Inferior parietal cortex (tissue), 1 donor: ENCODE measurements around the gene ATP6V1B1.

Experiments
- DNase-seq: peaks from one replicate; pipeline ENCODE4 v3.0.0-alpha.2; 2016; ENCODE audit errors: extremely low spot score

The ATP6V1B1 gene

DNA sequence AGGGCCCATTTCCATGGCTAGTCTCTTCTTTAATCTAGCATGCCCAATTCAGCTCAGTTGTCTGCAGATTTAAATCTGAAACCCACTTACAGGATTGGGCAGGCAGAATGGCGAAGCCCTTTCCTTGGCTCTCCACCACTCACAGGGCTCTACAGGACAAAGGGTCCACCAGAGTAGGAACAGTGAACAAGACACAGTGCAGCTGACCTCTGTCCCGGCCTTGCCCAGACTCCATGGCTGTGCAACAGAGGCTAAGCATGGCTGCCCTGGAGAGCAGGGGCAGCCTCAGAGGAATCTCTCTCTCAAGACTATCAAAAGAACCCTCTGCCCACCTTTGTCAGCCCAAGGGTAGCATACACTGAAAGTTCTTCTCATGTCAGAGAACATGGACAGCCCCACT is 9.7 kb upstream of the ATP6V1B1 start:
- DNase-seq: no peak

DNA sequence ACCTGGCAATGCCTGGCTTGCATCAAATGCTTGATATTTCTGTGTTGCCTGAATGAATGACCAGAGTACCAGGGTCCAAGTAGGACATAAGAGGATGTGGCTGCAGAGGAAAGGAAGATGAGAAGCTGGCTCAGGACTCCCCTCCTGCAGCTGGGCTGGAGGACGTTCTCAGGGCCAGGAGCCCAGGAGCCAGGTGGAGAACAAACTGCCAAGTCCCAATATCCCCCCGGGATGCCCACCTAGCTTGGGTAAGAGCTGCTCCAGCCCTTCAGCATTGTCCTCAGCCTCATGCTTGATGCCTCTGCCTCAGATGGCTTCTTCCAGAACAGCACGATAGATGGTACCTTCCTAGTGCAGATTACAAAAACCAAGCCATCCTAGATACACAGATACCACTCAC is 8.6 kb upstream of the ATP6V1B1 start:
- no peak for DNase-seq

DNA sequence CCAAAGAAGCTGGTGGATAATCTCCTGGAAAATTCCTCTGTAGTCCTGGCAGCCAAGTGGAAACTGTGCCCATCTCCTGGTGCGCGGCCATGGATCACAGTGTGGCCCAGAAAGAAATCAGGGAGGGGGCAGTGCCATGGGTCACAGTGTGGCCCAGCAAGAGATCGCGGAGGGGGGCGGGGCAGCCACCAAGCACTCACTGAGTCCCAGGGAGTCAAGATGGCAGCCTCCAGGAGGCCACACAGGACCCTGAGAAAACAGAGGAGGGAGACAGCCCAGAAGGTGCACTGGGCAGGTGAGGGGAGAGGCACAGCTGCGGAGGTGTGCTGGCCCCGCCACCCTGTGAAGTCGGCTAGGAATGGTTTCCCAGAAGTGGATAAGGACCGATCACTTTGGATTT is 8.1 kb upstream of the ATP6V1B1 start:
- no peak for DNase-seq

DNA sequence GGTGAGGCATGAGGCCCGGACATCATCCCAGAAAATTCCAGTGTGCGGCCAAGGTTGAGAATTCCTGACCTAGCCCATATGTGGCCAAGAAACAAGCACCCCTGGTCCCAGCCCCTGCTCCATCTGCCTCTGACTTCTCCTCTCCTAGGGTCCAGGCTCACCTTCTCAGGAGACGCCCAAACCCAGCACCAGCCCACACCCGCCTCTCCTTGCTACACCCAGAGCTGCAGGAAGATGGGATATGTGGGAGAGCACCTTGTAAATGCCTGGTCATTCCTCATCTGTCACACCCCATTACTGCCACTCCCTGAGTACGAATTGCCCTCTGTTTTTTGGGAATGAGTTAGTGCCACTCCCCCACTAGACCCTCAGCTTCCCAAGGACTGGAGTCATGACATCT is 7.3 kb upstream of the ATP6V1B1 start:
- no peak for DNase-seq

DNA sequence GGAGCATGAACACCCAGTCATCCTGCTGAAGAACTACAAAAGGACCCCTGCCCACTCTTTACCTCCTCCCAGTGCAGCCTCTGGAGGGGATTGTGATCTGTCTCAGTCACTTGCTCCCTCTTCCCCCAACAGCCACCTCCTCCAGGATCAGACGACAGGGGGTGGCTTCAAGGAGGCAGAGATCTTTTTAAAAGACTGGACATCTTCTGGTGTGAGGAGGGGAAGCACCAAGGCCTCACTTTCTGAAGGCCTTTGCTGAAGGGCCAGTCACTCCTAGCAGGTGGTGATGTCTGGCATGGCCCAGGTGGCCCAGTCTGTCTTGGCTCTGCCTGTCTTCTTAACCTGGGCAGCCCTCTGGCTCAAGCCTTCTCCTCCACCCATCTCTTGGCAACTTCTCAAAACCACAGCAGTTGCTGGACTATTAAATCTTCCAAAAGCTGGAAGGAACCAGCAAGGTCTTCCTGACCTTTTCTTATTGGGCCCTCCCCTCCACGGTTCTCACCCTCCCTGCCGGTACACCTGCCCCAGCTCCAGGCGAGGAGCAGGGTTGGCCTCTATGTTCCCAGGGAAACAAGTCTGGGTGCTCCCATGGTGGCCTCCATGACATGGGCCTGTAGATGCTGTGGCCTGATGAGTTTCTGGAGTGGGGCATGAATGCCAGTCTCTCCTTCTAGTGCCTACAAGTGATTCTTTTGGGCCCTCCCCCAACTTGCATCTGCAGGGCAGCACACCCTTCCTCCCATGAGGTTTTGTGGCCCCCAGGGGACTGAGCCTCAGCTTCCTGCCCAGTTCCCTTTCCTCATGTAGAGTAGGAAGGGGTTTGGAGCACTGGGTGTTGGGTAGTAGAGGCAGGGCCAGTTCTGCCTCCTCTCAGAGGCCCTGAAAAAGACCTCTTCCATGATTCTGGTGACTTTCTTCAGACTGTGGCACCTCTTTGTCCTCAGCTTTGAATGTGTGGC is 5.0 kb upstream of the ATP6V1B1 start:
- no peak for DNase-seq

DNA sequence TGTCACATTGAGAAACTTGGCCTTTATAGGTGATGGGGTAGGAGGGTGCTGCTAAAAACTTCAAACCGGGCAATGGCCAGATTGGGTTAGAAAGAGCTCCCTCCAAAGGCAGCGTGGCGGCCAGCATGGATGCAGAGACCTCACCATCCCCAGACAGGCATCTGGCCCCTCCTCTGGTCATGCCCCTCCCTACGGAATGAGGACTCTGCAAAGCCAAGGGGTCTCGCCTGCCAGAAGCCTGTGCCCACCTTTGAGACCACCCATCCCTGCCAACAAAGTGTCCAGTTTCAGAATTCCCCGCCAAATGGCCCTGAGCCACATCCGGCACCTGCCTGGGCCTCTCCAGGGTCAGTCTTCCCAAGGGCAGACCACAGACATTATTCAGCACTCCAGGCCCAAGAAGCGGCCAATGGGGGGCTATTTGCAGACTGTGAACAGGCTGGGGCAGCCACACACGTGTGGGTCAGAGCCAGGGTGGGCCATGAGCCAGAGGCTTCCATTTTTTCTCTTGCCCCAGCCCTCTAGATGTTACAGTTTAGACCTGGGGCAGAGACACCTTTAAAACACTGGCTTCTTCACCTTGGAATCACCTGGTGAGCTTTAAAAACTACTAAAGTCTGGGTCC is 4.2 kb upstream of the ATP6V1B1 start:
- no peak for DNase-seq

DNA sequence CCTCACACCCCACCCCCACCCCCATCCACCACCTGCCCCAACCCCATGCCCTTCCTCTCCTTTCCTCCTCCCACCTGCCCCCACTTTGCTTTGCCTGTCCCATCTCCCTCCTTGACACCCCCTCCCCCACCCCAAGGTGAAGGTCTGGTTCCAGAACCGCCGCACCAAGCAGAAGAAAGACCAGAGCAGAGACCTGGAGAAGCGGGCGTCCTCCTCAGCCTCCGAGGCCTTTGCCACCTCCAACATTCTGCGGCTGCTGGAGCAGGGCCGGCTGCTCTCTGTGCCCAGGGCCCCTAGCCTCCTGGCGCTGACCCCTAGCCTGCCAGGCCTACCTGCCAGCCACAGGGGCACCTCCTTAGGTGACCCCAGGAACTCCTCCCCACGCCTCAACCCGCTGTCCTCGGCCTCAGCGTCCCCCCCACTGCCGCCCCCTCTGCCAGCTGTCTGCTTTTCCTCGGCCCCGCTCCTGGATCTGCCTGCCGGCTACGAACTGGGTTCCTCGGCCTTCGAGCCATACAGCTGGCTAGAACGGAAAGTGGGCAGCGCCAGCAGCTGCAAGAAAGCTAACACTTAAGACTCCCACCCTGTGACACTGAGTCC is 3.0 kb upstream of the ATP6V1B1 start:
- no peak for DNase-seq

DNA sequence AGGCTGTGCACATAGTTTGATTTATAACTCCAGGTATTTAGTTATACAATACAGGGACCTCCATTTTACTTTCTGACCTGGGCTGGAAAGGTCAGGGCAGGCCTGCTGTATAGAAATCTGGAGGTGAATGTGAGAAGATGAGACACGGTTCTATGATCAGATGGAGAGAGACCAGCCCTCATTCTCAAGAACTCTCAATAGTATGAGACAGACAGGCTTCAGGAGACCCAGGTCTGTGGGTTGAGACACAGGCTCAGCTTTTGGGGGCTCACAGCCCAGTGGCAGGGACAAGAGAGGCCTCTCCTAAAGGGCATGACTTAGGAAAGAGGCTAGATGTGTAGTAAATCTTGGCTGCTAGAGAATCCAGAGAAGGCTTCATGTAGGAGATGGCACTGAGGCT is 719 bp upstream of the ATP6V1B1 start:
- DNase-seq: no peak

DNA sequence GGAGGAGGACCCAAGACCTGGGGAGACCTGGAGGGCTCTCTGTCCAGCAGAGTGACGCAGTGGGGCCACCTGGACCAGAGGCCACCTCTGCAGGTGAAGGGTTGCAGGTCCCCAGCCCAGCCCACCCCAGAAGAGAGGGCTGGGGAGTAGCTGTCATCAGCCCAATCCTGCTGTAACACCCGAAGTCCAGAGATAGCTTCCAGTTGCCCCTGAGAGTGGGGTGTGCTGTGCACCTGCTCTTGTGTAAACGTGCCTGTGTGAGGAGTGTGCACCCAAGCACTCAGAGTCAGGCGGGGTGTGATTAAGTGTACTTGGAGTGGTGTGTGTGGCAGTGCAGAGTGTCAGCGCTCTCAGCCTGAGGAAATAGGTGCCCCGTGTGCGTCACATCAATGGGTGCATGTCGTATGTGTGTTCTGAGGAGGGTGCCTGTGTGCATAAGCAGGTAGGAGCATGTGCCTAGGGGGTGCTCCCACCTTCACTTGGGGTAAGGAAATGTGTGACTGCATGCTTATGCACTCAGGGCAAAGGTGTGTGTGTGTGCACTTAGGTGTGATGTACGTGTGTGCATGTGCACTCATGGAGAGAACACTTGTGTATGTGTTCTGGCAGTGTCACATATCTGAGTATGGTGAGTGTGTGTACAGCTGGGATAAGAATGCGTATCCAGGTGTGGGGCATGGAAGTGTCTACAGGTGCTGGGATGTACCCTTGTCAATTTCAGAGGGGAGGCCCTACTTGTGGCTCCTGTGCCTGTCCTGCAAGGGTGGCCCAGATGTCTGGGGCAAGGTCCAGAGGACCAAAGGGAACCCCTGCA is 672 bp downstream of the ATP6V1B1 start:
- no peak for DNase-seq

DNA sequence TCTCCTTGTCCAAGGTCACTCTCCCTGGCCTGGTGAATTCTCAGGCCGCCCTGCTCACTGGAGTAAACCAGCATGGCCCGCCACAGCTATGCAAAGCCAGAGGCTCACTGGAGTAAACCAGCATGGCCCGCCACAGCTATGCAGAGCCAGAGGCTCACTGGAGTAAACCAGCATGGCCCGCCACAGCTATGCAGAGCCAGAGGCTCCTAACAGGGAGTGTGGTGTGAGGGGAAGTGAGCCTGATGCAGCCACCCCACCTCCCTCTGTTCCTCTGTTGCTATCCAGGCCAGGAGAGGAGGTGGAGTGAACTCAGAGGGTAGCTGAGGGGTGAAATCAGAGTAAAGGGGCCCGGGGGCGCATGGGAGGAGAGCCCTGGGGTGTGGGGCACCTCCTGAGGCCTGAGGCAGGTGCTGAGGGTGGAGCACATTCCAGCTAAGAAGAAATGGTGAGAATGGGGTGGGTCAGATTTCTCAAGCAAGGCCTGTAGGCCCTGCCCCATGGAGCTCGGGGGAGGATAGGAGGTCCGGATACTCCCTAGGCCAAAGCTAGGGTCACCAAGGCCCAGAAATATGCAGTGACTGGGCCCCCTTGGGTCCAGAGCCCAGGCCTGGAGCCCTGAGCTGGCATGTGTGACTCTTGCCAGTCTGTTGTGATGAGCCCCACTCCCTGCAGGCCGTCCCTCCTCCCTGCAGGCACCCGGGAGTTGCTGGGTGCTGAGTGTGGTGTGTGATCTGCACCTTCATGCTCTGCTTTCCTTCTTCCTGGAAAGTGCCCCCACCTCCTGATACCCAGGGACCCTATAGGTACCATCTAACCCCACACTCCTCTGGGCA is 1.5 kb downstream of the ATP6V1B1 start:
- no peak for DNase-seq

DNA sequence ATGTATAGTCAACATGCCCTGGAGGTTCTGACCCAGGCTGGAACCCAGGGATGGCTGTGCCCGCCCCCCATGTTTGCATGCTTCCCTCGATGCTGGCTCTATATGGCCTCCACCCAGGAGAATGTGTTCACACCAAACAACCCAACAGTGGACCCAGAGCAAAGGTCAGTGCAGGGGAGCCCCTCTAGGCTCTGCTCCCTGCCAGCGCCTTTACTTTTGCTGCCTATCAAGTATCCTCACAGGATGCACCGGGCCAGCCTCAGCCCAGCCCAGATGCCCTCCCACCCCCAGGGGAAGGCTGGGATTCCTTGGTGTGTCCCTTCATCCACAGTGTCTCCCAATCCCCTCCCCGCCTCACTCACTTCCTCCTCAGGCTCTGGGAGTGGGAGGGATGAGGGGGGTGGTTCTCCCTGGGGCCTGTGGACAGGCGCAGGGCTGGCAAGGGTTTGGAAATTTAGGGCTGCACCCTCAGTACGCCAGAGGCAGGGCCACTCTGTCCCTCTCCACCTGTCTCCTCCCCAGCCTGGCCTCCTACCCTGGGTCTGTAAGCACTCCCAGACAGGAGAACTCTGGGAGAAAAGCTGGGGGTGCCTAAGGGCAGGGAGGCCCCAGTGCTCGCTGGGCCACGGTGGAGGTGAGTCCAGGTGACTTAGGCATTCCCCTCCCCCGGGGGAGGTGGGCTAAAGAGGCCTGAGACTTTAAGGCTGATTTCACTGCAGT is 2.3 kb downstream of the ATP6V1B1 start:
- DNase-seq: no peak

DNA sequence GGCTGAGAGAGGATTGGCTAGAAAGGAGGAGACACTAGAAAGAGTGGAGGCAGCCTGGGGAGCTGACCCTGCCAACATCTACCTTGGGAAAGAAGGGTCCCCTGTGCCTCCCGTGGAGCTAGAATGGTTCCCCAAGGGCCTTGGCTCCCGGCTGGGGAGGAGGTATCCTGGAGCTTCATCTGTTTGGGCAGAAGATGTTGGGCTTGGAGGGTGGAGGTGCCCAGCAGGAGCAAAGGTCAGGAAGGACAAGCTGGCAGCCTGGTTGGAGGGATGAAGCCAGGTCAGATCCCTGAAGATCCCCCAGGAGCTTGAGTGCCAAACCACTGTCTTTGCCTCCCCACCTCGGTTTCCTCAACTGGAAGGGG is 2.9 kb downstream of the ATP6V1B1 start:
- no peak for DNase-seq

DNA sequence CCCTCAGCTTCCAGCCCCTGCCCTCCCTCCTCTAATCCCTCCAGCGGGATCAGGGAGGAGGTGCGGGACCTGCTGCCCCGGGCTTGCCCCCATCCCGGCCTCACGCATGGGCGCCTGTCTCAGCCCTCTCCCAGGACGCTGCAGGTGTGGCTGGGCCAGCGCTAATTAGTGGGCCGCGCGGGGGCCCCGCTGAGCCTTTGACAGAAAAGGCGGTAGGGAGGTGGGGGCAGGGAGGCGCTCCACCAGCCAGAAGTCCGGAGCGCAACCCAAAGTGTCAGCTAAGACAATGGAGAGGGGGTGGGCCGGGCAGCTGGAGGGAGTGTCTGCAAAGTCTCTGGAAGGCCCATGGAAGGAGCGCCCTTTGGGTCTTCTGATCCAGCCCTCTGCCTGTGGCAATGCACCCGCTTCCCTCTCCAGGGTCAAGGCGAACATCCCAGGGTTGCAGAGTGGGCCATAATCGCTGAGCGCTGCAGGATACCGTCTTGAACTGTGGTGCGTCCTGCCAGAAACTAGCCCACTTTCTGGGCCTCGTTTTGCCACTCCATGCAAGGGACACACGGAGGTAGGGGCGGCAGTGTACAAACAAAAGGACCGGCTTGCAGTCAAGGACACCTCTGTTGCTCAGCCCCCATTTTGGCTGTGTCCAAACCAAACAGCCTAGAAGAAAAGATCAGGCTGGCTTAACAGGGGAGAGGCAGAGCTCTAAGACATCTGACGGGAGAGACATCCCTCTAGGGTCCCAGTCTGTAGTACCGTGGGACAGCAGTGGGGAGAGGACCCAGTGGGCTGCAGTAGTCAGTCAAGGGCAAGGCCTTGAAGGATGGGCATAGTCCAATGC is 3.5 kb downstream of the ATP6V1B1 start:
- no peak for DNase-seq

DNA sequence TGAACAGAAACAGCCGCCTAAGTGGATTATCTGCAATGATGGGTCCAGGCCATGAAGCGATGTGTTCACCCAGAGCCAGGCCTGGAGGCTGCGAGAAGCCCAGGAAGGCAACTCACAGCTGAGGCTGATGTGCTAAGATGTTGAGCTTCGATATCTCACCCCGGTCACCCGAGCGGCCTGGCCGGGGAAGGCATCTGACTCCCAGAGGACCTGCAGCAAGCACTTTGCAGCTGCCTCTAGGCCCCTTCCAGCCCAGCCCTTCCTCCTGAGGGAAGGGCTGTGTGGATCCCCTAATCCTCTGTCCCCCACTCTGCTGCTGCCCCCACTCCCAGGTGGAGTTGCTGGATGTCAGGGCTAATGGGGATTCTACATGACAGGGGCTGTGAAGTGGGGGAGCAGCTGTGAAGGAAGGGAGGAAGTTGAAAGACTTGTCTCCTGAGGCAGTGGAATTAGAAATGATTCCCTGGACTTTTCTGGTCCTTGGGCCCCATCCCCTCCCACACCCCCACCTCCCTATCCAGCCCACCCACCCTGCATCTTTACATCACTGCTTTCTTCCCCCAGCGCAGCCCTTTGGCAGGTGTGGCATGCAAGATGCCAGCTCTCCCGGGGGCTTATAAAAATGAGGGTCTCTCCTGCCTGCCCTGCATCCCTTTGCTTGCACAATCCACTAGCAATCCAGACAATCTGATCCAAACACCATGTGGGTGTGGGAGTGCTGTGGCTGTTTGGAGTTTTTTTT is 4.3 kb downstream of the ATP6V1B1 start:
- no peak for DNase-seq

DNA sequence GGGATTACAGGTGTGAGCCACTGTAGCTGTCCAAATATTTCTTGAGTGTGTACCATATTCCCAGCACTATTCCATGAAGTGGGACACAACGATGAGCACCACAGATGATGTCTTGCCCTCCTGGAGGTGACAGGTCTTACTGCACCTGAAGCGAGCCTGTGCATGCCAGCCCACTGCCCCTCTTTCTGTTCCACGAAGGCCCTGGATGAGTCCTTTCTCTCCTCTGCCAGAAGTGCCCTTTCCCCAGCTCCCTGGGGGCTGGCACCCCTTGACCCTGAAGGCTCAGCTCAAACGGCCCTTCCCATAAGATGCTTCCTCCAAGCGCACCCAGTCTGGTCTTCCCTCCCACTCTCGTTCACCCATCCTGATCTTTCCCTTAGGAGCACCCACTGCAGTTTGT is 5.5 kb downstream of the ATP6V1B1 start:
- no peak for DNase-seq

DNA sequence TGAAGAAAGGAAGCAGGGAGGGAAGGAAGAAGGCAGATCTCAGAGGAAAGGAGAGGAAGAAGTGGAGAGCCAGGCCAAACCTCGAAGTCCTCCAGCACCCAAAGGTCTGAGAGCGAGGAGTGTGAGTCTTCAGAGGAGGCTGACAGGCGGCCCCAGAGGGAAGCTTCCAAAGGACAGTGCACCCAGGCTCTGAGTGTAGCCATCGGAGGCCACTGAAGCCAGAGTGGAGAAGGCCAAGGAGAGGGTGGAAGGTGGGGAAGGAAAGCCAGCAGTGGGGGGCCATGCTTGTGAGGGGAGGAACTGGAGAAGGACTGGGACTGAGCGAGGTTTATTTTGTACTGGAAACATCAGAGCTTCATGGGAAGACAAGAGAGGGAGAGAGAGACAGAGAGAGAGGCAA is 6.0 kb downstream of the ATP6V1B1 start:
- no peak for DNase-seq

DNA sequence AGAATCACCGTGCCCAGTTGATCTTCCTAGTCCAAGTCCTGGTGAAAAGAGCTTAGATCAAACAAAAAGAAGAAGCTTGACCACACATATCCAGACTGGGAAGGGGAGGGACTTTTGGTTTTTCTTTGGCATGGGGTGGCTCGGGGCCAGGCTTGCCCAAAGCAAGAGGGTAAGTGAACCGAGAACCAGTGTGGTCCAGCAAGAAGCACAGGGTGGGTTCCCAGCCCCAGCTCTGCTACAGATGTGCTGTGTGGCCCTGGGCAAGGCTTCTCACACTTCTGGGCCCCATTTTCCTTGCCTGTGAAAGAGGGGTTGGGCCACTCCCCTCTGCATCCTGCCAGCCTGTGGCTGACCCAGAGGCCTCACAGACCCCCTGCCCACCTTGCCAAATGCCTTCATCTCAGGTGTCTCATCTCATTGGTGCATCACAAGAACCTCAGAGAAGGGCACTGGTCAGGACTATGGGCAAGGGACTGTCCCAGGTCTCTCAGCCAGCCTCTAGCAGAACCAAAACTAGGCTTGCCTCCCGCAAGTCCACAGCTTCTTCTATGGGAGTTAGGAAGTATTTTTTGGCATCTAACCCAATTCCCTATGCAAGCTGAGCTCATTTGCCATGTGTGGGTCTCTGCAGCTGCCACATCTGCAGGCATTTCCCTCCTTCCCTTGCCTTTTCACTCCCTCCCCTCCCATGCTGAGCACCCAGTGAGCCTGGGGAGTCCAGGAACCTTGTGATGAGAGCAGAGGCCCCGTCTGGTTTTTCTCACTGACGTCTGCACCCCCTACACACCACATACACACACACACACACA is 6.9 kb downstream of the ATP6V1B1 start:
- DNase-seq: no peak
